ENCODE results near the gene PHACTR4.

The PHACTR4 gene

GRCh38 chr1:28508435-28508754 lies 138.9 kb downstream of the PHACTR4 start:
- TF ChIP-seq ZNF561 (tag by site-specific recombination; IDR thresholded peaks at IDR 0.05; ENCODE audit: borderline replicate concordance) (no peak), IKZF3 (tag by site-specific recombination; IDR thresholded peaks at IDR 0.05) (peak; percentile 27; the same call in 1 of the 2 replicates), ZFP3 (tag by site-specific recombination; IDR thresholded peaks at IDR 0.05; ENCODE audit: low read depth) (no peak)
- Histone ChIP-seq H3K36me3 (ENCODE audit: control insufficient read depth in 2 of 2, insufficient read depth in 1 of 2, low read length in 2 of 2) (peaks cover 12 to 71% of the 10 kb centered on the region in 2 experiments; a peak in 2 of 3 replicates), H3K9me3 (ENCODE audit: control insufficient read depth, insufficient read depth, low read depth, low read length) (no peaks in the 10 kb centered on the region), H3K4me3 (ENCODE audit: low read depth, low read length) (no peak overlapping the region), H3K4me1 (ENCODE audit: control insufficient read depth, insufficient read depth, low read length) (no peaks in the 10 kb centered on the region; the same call in 1 of the 2 replicates), H3K27ac (ENCODE audit: extremely low read depth, low read depth, low read length) (peak overlapping the region; percentile 86; the same call in 1 of the 2 replicates)
- ChIA-PET CTCF (interaction anchor here (0.6 to 1.1 kb wide), 3 partner anchors 9 to 1275 kb away, joined by 3 to 6 read pairs (median 3); no protein-coding TSS in a partner anchor), POLR2A (interaction anchor here (0.7 to 4.0 kb wide), 5 partner anchors 8 to 101 kb away, joined by 3 to 34 read pairs (median 8); no protein-coding TSS in a partner anchor)

DNA sequence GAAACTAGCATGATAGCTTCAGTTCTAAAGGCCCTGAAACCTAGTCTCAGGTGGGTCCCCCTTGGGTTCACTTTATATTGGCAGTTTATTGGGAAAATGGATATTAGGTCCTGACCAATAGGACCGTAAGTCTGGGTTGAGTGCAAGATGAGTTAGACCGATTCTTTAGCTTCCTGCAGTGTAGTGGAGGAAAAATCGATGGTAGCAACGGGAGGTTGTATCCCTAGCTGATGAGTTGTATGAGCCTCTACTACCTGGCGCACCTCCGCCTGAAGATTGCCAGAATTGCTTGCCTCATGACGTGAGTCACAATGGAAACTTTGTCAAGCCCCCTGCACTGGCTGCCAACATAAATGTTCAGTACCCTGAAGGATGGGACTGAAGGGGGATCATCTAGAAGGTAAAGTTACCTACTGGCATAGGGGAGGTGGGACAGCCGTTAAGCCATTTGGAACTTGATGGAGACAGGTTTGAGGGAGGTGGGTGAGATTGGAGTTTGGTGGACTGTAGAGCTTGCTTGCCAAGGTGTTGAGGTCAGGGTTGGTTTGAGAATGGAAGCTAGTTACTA lies 140.2 kb downstream of the PHACTR4 start:
- H3K36me3 ChIP-seq (ENCODE audit: control insufficient read depth in 2 of 2, insufficient read depth in 1 of 2, low read length in 2 of 2): peaks cover 15 to 79% of the 10 kb centered on the region in 2 experiments; a peak in 2 of 3 replicates
- H3K27ac ChIP-seq (ENCODE audit: extremely low read depth, low read depth, low read length): peak overlapping the region; percentile 4; the same call in 1 of the 2 replicates
- no peak overlapping the region for H3K4me3 ChIP-seq (ENCODE audit: low read depth, low read length)
- H3K9me3 ChIP-seq (ENCODE audit: control insufficient read depth, insufficient read depth, low read depth, low read length): no peaks in the 10 kb centered on the region
- H3K4me1 ChIP-seq (ENCODE audit: control insufficient read depth, insufficient read depth, low read length): no peaks in the 10 kb centered on the region; the same call in 1 of the 2 replicates
- peak; percentile 51; the same call in 1 of the 2 replicates for TF ChIP-seq MZF1 (tag by site-specific recombination; IDR thresholded peaks at IDR 0.05; ENCODE audit: borderline replicate concordance)
- TF ChIP-seq ZNF660 (tag by site-specific recombination; IDR thresholded peaks at IDR 0.05): 0 out of 2 replicates have a peak, but pooled peaks have one; percentile 20
- no peak for TF ChIP-seq EGR2 (tag by site-specific recombination; IDR thresholded peaks at IDR 0.05; ENCODE audit: low read depth)
- TF ChIP-seq ZNF513 (tag by site-specific recombination; IDR thresholded peaks at IDR 0.05): 0 out of 2 replicates have a peak, but pooled peaks have one; percentile 20
- ChIA-PET POLR2A (interaction anchor here (0.6 to 2.1 kb wide), 8 partner anchors 10 to 261 kb away, joined by 3 to 16 read pairs (median 4); partner anchors contain the start of gene MED18), CTCF (no interaction called here)

GRCh38 chr1:28510273-28510969 lies 140.9 kb downstream of the PHACTR4 start:
- no peak overlapping the region for H3K27ac ChIP-seq (ENCODE audit: extremely low read depth, low read depth, low read length)
- ChIA-PET POLR2A (interaction anchor here (1.0 to 2.1 kb wide), 8 partner anchors 10 to 262 kb away, joined by 3 to 16 read pairs (median 6); no protein-coding TSS in a partner anchor), CTCF (interaction anchor here (0.6 kb wide), 1 partner anchor 100 kb away, joined by 3 read pairs; no protein-coding TSS in a partner anchor)
- H3K9me3 ChIP-seq (ENCODE audit: control insufficient read depth, insufficient read depth, low read depth, low read length): no peaks in the 10 kb centered on the region
- no peaks in the 10 kb centered on the region; the same call in 1 of the 2 replicates for H3K4me1 ChIP-seq (ENCODE audit: control insufficient read depth, insufficient read depth, low read length)
- no peak overlapping the region for H3K4me3 ChIP-seq (ENCODE audit: low read depth, low read length)
- peaks cover 15 to 82% of the 10 kb centered on the region in 2 experiments; a peak in 2 of 3 replicates for H3K36me3 ChIP-seq (ENCODE audit: control insufficient read depth in 2 of 2, insufficient read depth in 1 of 2, low read length in 2 of 2)
- no peak for TF ChIP-seq ZNF211 (tag by site-specific recombination; IDR thresholded peaks at IDR 0.05; ENCODE audit: low read depth)
- TF ChIP-seq ZNF221 (tag by site-specific recombination; IDR thresholded peaks at IDR 0.05; ENCODE audit: borderline replicate concordance): no peak
- no peak for TF ChIP-seq ZNF169 (tag by site-specific recombination; IDR thresholded peaks at IDR 0.05)
- TF ChIP-seq, protein P1, sequence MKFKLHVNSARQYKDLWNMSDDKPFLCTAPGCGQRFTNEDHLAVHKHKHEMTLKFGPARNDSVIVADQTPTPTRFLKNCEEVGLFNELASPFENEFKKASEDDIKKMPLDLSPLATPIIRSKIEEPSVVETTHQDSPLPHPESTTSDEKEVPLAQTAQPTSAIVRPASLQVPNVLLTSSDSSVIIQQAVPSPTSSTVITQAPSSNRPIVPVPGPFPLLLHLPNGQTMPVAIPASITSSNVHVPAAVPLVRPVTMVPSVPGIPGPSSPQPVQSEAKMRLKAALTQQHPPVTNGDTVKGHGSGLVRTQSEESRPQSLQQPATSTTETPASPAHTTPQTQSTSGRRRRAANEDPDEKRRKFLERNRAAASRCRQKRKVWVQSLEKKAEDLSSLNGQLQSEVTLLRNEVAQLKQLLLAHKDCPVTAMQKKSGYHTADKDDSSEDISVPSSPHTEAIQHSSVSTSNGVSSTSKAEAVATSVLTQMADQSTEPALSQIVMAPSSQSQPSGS (tag by site-specific recombination; IDR thresholded peaks at IDR 0.05; ENCODE audit: low read depth): no peak
- no peak for TF ChIP-seq ZNF639 (tag by site-specific recombination; IDR thresholded peaks at IDR 0.05)
- no peak for TF ChIP-seq ZBTB7A (tag by site-specific recombination; IDR thresholded peaks at IDR 0.05; ENCODE audit: low read depth)
- TF ChIP-seq, protein P2, sequence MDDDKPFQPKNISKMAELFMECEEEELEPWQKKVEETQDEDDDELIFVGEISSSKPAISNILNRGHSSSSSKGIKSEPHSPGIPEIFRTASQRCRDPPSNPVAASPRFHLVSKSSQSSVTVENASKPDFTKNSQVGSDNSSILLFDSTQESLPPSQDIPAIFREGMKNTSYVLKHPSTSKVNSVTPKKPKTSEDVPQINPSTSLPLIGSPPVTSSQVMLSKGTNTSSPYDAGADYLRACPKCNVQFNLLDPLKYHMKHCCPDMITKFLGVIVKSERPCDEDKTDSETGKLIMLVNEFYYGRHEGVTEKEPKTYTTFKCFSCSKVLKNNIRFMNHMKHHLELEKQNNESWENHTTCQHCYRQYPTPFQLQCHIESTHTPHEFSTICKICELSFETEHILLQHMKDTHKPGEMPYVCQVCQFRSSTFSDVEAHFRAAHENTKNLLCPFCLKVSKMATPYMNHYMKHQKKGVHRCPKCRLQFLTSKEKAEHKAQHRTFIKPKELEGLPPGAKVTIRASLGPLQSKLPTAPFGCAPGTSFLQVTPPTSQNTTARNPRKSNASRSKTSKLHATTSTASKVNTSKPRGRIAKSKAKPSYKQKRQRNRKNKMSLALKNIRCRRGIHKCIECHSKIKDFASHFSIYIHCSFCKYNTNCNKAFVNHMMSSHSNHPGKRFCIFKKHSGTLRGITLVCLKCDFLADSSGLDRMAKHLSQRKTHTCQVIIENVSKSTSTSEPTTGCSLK (tag by site-specific recombination; IDR thresholded peaks at IDR 0.05): no peak
- no peak for TF ChIP-seq ZNF624 (tag by site-specific recombination; IDR thresholded peaks at IDR 0.05)
- no peak for TF ChIP-seq ZNF341 (tag by site-specific recombination; IDR thresholded peaks at IDR 0.05; ENCODE audit: low read depth)
- TF ChIP-seq TSHZ1 (tag by site-specific recombination; IDR thresholded peaks at IDR 0.05; ENCODE audit: borderline replicate concordance): no peak
- TF ChIP-seq ZNF600 (tag by site-specific recombination; IDR thresholded peaks at IDR 0.05): peak; percentile 63

All from HEK293 (cell line).